GM12891 (cell line): ENCODE measurements around the gene HHAT.

Experiments
- POLR2A ChIP-seq: IDR thresholded peaks from 2 replicates; pipeline ENCODE4 v1.6.1; 2011; ENCODE audit warnings: low read depth, low read length, control low read depth
- POLR2AphosphoS5 ChIP-seq: IDR thresholded peaks from 2 replicates; pipeline ENCODE4 v1.6.1; 2011; ENCODE audit warnings: low read depth, low read length, control low read depth
- SPI1 ChIP-seq: IDR thresholded peaks from 2 replicates; pipeline ENCODE4 v1.6.1; 2011; ENCODE audit warnings: low read depth, low read length, control low read depth
- TAF1 ChIP-seq: IDR thresholded peaks from 2 replicates; pipeline ENCODE4 v1.6.1; 2011; ENCODE audit warnings: low read depth, low read length, control low read depth

GRCh38 chr1:210698661-210699060 lies 370.0 kb downstream of the HHAT start:
- TF ChIP-seq POLR2A (no peak), TAF1 (no peak), POLR2AphosphoS5 (no peak), SPI1 (no peak)
